ENCODE results near the gene ELAVL2.

ELAVL2 gene

GRCh38 chr9:23830476-23830805 is 4.4 kb upstream of the ELAVL2 start:
- Histone ChIP-seq H3K27ac (no peak overlapping the region), H3K27me3 (peaks cover 72% of the 10 kb centered on the region), H3K36me3 (no peaks in the 10 kb centered on the region), H3K4me3 (ENCODE audit: low read depth in 1 of 2, low read length in 1 of 2) (no peak overlapping the region), H3K9me3 (no peaks in the 10 kb centered on the region), H3K4me1 (ENCODE audit: control insufficient read depth in 1 of 2, insufficient read depth in 1 of 2, low read depth in 1 of 2, low read length in 1 of 2) (no peaks in the 10 kb centered on the region)
- no peak for TF ChIP-seq CTCF (IDR thresholded peaks at IDR 0.05)

GRCh38 chr9:23829580-23830475 is 3.8 kb upstream of the ELAVL2 start:
- Histone ChIP-seq H3K27me3 (peaks cover 78% of the 10 kb centered on the region), H3K36me3 (no peaks in the 10 kb centered on the region), H3K27ac (no peak overlapping the region), H3K4me1 (ENCODE audit: control insufficient read depth in 1 of 2, insufficient read depth in 1 of 2, low read depth in 1 of 2, low read length in 1 of 2) (no peaks in the 10 kb centered on the region), H3K4me3 (ENCODE audit: low read depth in 1 of 2, low read length in 1 of 2) (no peak overlapping the region), H3K9me3 (no peaks in the 10 kb centered on the region)
- no peak for TF ChIP-seq CTCF (IDR thresholded peaks at IDR 0.05)

GRCh38 chr9:23825700-23826099 is 340 bp downstream of the ELAVL2 start:
- no peaks in the 10 kb centered on the region for H3K9me3 ChIP-seq
- H3K4me1 ChIP-seq (ENCODE audit: control insufficient read depth in 1 of 2, insufficient read depth in 1 of 2, low read depth in 1 of 2, low read length in 1 of 2), result no peaks in the 10 kb centered on the region
- TF ChIP-seq CTCF (IDR thresholded peaks at IDR 0.05), result no peak
- no peaks in the 10 kb centered on the region for H3K36me3 ChIP-seq
- H3K27ac ChIP-seq, result no peak overlapping the region
- no peak overlapping the region for H3K4me3 ChIP-seq (ENCODE audit: low read depth in 1 of 2, low read length in 1 of 2)
- peaks cover 98% of the 10 kb centered on the region for H3K27me3 ChIP-seq

- H3K27ac ChIP-seq, result no peak overlapping the region
- no peaks in the 10 kb centered on the region for H3K4me1 ChIP-seq (ENCODE audit: control insufficient read depth in 1 of 2, insufficient read depth in 1 of 2, low read depth in 1 of 2, low read length in 1 of 2)
- H3K4me3 ChIP-seq (ENCODE audit: low read depth in 1 of 2, low read length in 1 of 2), result no peak overlapping the region
- no peak for TF ChIP-seq CTCF (IDR thresholded peaks at IDR 0.05)
- peaks cover 98% of the 10 kb centered on the region for H3K27me3 ChIP-seq
- no peaks in the 10 kb centered on the region for H3K9me3 ChIP-seq
- no peaks in the 10 kb centered on the region for H3K36me3 ChIP-seq
Measured at GRCh38 chr9:23824830-23825591, 1.0 kb downstream of the ELAVL2 start.

- H3K27me3 ChIP-seq, result peaks cover 98% of the 10 kb centered on the region
- no peaks in the 10 kb centered on the region for H3K4me1 ChIP-seq (ENCODE audit: control insufficient read depth in 1 of 2, insufficient read depth in 1 of 2, low read depth in 1 of 2, low read length in 1 of 2)
- H3K36me3 ChIP-seq, result no peaks in the 10 kb centered on the region
- H3K27ac ChIP-seq, result no peak overlapping the region
- H3K9me3 ChIP-seq, result no peaks in the 10 kb centered on the region
- TF ChIP-seq CTCF (IDR thresholded peaks at IDR 0.05), result no peak
- no peak overlapping the region for H3K4me3 ChIP-seq (ENCODE audit: low read depth in 1 of 2, low read length in 1 of 2)
Measured at GRCh38 chr9:23823986-23824829, 1.8 kb downstream of the ELAVL2 start.
